Stimulated activated CD4-positive, alpha-beta T cell treated with anti-CD3 and anti-CD28 coated beads, Interleukin-15, amount 100 ng/mL, for 24 hours (primary cell): ENCODE data around the gene B4GALT5.
"Not testable (repeated sequence)": the region's sequence is repeated elsewhere in the genome, so short reads cannot be mapped to it uniquely, and the experiment has no call there.

Experiments
- DNase-seq: peaks from one replicate; pipeline ENCODE4 v3.0.0-alpha.2; 2020

The B4GALT5 gene

GRCh38 chr20:49727894-49728885 is 14.5 kb upstream of the B4GALT5 start:
- DNase-seq, result no peak

GRCh38 chr20:49727478-49727877 is 13.8 kb upstream of the B4GALT5 start:
- DNase-seq, result no peak

GRCh38 chr20:49725694-49726093 is 12.0 kb upstream of the B4GALT5 start:
- no peak for DNase-seq

GRCh38 chr20:49725224-49725606 is 11.5 kb upstream of the B4GALT5 start:
- DNase-seq, result not testable (repeated sequence)

GRCh38 chr20:49724408-49725223 is 10.9 kb upstream of the B4GALT5 start:
- DNase-seq, result peak; percentile 11

GRCh38 chr20:49723758-49724157 is 10.1 kb upstream of the B4GALT5 start:
- DNase-seq, result not testable (repeated sequence)

- not testable (repeated sequence) for DNase-seq
Measured at GRCh38 chr20:49721326-49721725, 7.6 kb upstream of the B4GALT5 start.

- no peak for DNase-seq
Measured at GRCh38 chr20:49715466-49715865, 1.8 kb upstream of the B4GALT5 start.

- peak; percentile 50 for DNase-seq
Measured at GRCh38 chr20:49712996-49713752, 504 bp downstream of the B4GALT5 start.

- no peak for DNase-seq
Measured at GRCh38 chr20:49712646-49712995, 1.1 kb downstream of the B4GALT5 start.

GRCh38 chr20:49712118-49712517 is 1.6 kb downstream of the B4GALT5 start:
- DNase-seq, result no peak

GRCh38 chr20:49711667-49711987 is 2.1 kb downstream of the B4GALT5 start:
- DNase-seq, result no peak

GRCh38 chr20:49710971-49711666 is 2.6 kb downstream of the B4GALT5 start:
- DNase-seq, result no peak

- no peak for DNase-seq
Measured at GRCh38 chr20:49707118-49707517, 6.6 kb downstream of the B4GALT5 start.

- DNase-seq, result no peak
Measured at GRCh38 chr20:49706630-49707091, 7.0 kb downstream of the B4GALT5 start.

- not testable (repeated sequence) for DNase-seq
Measured at GRCh38 chr20:49705893-49706292, 7.8 kb downstream of the B4GALT5 start.

- no peak for DNase-seq
Measured at GRCh38 chr20:49705358-49705757, 8.3 kb downstream of the B4GALT5 start.

GRCh38 chr20:49704932-49705336 is 8.7 kb downstream of the B4GALT5 start:
- DNase-seq, result no peak

- no peak for DNase-seq
Measured at GRCh38 chr20:49701916-49702315, 11.8 kb downstream of the B4GALT5 start.

GRCh38 chr20:49701241-49701790 is 12.4 kb downstream of the B4GALT5 start:
- peak; percentile 35 for DNase-seq

GRCh38 chr20:49700411-49701185 is 13.1 kb downstream of the B4GALT5 start:
- DNase-seq, result no peak
